GM18907 (cell line): ENCODE results near the gene ZNF664.

Experiments
- ATAC-seq: cut with Tn5 transposase; IDR thresholded peaks from one replicate; pipeline ENCODE4 v1.9.1; 2021; ENCODE audit warnings: mild to moderate bottlenecking, moderate library complexity; ENCODE audit not compliant: unreplicated experiment

Gene ZNF664

DNA sequence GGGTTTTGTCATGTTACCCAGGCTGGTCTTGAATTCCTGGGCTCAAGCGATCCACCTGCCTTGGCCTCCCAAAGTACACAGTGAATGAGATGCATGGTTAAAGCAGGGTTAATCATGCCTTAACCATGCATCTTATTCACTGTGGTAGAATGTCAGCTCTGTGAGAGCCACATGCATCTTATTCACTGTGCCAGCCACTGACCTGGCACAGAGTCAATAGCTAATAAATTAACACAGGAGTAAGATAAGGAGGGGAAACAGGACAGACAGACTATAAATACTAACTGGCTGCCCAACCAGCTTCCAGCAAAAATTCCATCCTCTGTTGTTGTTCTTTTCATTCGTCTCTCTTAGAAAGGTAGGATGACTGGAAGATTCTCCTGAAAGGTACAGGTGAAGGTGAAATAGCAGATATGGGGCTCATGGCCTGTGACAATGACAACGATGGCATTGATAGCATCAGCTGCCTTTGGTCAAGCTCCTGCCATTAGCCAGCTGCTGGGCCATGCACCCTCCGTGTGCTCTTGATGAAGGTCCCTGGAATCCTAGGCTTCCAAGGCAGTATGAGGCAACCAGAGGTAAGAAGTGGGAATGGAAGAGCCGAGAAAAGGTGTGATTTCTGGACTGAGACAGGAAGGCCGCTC, 76.6 kb downstream of the ZNF664 start:
- no peak for ATAC-seq

DNA sequence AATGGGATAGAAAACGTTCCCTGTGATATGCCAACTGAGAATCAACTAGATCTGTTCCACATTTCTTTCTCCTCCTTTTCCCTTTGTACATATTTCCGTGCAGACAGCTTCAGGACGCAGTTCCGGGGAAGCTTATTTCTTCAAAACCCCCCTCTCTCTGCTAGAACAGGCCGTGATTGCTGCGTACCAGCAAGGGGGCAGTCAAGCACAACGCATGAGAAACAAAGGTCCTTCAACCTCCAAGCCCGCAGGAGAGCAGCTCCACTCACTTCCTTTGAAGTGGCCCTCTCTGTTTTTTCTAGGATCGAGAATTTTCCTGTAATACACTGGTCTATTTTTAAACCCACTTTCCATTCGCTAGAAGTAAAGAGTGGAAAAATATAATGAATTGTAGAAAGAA, 80.8 kb downstream of the ZNF664 start:
- ATAC-seq, result no peak

GRCh38 chr12:124055066-124055465, 82.1 kb downstream of the ZNF664 start:
- ATAC-seq, result no peak

DNA sequence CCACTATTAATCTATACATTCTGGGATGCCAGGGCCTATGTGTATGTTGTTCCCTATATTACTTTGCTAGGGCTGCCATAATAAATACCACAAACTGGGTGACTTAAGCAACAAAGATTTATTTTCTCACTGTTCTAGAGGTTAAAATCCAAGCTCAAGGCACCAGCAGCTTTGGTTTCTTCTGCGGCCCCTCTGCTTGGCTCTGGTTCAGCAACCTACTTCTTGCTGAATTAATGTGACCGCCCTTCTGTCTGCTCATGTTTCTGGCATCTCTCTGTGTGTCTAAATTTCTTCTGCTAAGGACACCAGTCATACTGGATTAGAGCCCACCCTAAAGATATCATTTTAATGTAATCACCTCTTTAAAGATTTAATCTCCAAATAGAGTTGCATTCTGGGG, 84.7 kb downstream of the ZNF664 start:
- no peak for ATAC-seq

- no peak for ATAC-seq
Measured at GRCh38 chr12:124059752-124060151, 86.7 kb downstream of the ZNF664 start.
